HG03342 (cell line): Measurements from ENCODE around the gene HYLS1.

Experiments
- ATAC-seq: cut with Tn5 transposase; IDR thresholded peaks from one replicate; pipeline ENCODE4 v1.9.1; 2021; ENCODE audit warnings: mild to moderate bottlenecking, moderate library complexity; ENCODE audit not compliant: unreplicated experiment

Gene HYLS1

DNA sequence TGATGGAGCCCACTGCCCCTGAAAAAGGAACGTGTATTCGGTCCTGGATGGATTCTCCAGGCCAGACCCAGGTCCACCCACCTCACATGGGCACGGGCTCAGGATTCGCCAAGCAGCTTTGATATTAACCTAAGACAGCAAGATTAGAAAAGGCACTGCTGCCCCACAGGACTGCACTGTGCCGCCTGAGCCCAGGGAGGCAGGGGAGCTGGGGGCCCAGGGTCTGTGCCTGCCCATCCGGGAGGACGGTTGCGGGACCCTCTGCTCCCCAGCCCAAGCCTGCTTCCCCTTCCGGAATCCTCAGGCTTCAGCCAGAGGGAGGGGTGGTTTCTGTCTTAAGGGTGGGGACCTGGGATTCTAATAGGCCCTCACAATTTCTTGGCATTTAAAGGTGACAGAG lies 44.8 kb downstream of the HYLS1 start:
- ATAC-seq, result no peak

- no peak for ATAC-seq
Observed at GRCh38 chr11:125933030-125933813, 45.8 kb downstream of the HYLS1 start.

- no peak for ATAC-seq
Observed at GRCh38 chr11:125934473-125934872, 47.0 kb downstream of the HYLS1 start.

- ATAC-seq, result no peak
Observed at GRCh38 chr11:125935056-125935455, 47.6 kb downstream of the HYLS1 start.

- ATAC-seq, result no peak
Observed at GRCh38 chr11:125935618-125936199, 48.2 kb downstream of the HYLS1 start.

- ATAC-seq, result no peak
Observed at GRCh38 chr11:125938418-125938817, 51.0 kb downstream of the HYLS1 start.

GRCh38 chr11:125939081-125939521 lies 51.6 kb downstream of the HYLS1 start:
- no peak for ATAC-seq

- no peak for ATAC-seq
Observed at GRCh38 chr11:125940145-125940544, 52.7 kb downstream of the HYLS1 start.

- ATAC-seq, result no peak
Observed at GRCh38 chr11:125941267-125941618, 53.8 kb downstream of the HYLS1 start.

GRCh38 chr11:125941619-125942611 lies 54.4 kb downstream of the HYLS1 start:
- peak; percentile 61 for ATAC-seq

DNA sequence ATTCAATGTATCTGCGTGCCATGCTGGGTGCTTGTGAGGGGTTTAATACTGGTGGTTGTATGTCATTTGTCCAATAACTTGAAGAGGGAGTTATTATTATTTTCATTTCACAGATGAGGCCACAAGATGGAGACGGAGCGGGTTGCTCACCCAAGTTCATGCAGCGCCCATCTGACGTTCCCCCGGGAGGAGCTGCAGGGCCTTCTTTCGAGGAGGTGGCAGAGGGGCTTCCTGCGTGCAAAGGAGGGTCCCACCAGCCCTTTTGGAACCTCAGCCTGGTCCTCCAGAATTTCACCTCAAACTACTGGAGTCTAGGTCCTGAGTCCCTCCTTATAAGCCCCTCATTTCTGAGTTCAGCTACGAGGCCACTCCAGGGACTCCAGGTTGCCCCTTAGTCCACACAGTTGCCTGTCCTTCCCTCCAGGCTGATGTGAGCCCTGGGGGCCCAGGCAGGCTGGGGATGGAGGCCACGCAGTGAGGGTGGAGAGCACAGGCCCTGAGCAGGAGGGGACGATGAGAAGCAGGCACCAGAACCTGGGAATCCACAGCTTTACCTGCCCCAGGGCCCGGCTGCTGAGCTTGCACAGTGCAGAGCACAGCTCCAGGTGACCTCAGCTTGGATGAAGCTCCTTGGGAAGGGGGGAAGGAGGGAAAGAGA lies 55.4 kb downstream of the HYLS1 start:
- no peak for ATAC-seq

GRCh38 chr11:125943661-125944349 lies 56.3 kb downstream of the HYLS1 start:
- no peak for ATAC-seq

DNA sequence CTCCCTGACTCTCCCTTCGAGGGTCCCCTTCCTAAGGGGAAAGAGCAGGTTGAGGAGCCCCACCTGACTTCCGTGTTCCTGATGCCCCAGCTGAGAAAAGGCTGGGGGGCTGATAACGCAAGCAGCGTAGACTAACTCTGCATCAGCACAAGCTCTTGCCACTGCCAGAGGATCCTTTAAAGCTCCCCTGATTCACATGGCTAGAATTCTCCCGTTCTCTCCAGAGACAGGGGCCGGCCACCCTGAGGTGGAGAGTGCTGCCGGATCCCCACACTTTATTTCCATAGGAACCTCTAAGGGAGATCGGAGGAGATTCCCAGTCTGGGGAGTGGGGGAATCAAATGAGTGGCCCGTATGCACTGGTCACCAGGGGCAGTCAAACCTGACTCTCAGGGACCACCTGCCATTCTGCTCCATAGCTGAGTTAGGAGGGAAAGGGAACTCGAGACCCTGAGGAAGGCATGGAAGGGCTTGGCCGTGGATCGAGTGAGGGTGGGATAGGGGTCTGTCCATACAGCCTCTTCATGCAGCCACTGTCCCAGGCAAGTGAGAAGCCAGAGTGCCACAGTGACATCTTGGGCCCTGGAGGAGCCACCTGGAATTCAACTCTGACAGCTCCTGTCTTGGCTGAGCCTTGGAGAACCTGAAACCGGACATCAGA lies 57.0 kb downstream of the HYLS1 start:
- ATAC-seq, result no peak

- no peak for ATAC-seq
Observed at GRCh38 chr11:125945011-125945796, 57.7 kb downstream of the HYLS1 start.

DNA sequence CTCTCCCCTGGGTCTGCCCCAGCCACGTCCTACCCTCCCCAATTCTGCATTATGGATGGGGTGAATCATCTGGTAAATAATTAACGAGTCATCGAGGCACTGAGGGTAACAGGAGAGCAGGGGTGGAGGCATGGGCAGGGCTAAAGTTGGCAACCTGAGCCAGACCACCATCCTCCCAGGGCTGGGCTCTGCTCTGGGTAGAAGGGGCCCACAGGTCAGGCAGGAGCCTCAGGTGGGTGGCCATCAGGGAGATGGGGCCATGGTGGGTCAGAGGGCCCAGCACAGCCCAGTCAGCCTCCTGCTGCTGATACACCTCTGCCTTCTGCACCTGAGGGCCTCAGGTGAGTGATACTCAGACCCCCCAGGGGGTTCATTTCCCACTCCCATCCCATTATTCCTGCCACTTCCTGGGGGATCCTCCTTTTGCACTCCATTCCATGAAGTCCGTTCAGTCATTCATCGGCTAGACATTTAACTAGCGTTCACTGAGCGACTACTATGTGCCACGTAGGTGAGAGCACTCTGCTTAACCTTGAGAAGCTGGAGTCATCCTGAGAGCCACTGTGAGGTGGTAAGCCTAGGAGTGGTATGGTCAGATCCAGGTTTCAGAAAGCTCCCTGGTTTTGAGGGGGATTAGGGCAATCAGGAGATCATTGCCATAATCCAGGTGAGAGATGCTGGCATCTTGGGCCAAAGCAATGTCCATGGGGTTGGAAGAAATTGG lies 58.5 kb downstream of the HYLS1 start, which contains the start of gene VSIG10L2:
Gene VSIG10L2 (plus strand): TSS at position 248 of the 724 bp plus-strand sequence. CDS start 12 bp downstream, at position 260.
- no peak for ATAC-seq

- no peak for ATAC-seq
Observed at GRCh38 chr11:125946712-125947418, 59.4 kb downstream of the HYLS1 start.

DNA sequence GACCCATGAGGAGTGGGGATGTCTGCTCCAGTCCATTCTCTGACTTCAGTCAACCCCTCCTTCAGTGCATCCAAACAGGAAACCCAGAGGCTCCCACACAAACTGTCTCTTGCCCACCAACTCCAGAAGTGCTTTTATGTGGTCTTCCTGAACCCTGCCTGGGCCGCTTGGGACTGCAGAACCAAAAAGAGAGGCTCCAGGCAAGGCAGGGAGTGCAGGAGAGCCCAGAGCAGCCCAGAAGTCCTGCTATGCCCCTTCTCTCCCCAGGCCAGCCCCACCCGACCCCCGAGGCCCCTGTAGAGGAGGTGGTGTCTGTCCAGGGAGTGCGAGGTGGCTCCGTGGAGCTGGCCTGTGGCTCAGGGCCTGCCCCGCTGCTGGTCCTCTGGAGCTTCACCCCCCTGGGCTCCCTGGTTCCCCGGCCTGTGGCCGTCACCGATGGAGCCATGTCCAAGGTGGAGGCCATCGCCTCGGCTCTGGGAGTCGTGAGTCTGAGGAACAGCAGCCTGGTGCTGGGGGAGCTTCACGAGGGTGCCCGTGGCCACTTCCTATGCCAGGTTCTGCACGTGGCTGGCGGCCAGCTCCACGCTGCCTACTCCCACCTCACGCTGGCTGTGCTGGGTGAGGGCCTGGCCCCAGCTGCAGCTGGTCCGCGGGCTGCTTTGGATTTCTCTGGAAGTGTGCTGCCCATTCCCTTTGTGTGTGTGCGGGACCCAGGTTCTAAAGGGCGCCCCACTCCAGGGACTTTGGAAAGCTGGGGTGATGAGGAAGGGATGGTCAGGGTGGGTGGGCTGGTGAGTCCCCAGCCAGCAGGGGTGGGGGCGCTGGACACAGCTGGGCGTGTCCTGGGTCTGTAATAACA lies 60.2 kb downstream of the HYLS1 start:
- no peak for ATAC-seq
